DOHH2 (cell line): Measurements from ENCODE around the gene MTCL1.

Source experiments
- H3F3A ChIP-seq: fragments of 200-600 bp; sonication (generic), shearing (Covaris generic); 2 replicates; pipeline ENCODE4 v1.6.0; 2016; ENCODE audit warnings: antibody characterized with exemption, mild to moderate bottlenecking; ENCODE audit not compliant: control insufficient read depth, insufficient read depth
- H3K27ac ChIP-seq: fragments of 200-600 bp; sonication (generic); 2 replicates; pipeline ENCODE4 v1.5.1; 2014; ENCODE audit warnings: low read depth, mild to moderate bottlenecking, low read length, moderate library complexity
- H3K27me3 ChIP-seq: fragments of 200-600 bp; sonication (generic); 2 replicates; pipeline ENCODE4 v1.6.1; 2014; ENCODE audit warnings: mild to moderate bottlenecking, low read length, mixed read lengths; ENCODE audit not compliant: control insufficient read depth
- H3K36me3 ChIP-seq: fragments of 200-600 bp; sonication (generic); 2 replicates; pipeline ENCODE4 v1.6.1; 2014; ENCODE audit warnings: mild to moderate bottlenecking, low read length, moderate library complexity, mixed read lengths; ENCODE audit not compliant: control insufficient read depth
- H3K4me1 ChIP-seq: fragments of 200-600 bp; sonication (generic); 2 replicates; pipeline ENCODE4 v1.6.1; 2014; ENCODE audit warnings: mild to moderate bottlenecking, low read length, mixed read lengths; ENCODE audit not compliant: control insufficient read depth
- H3K4me2 ChIP-seq: fragments of 200-600 bp; sonication (generic); 2 replicates; pipeline ENCODE4 v1.6.0; 2014; ENCODE audit warnings: mild to moderate bottlenecking, low read length, moderate library complexity
- H3K4me3 ChIP-seq: fragments of 200-600 bp; sonication (generic); 2 replicates; pipeline ENCODE4 v1.5.1; 2014; ENCODE audit warnings: mild to moderate bottlenecking, low read length, mixed read lengths
- H3K79me2 ChIP-seq: fragments of 200-600 bp; sonication (generic); 2 replicates; pipeline ENCODE4 v1.6.1; 2014; ENCODE audit warnings: mild to moderate bottlenecking, low read length, mixed read lengths; ENCODE audit not compliant: control insufficient read depth
- H3K9me2 ChIP-seq: fragments of 200-600 bp; sonication (generic); replicated peaks from 2 replicates; pipeline ENCODE4 v1.6.1; 2014; ENCODE audit warnings: mild to moderate bottlenecking, low read length, mixed read lengths; ENCODE audit not compliant: control insufficient read depth
- H3K9me3 ChIP-seq: fragments of 200-600 bp; sonication (generic); 2 replicates; pipeline ENCODE4 v1.6.1; 2014; ENCODE audit warnings: antibody characterized with exemption, low read length, mixed read lengths; ENCODE audit not compliant: control insufficient read depth, insufficient read depth
- H4K20me1 ChIP-seq: fragments of 200-600 bp; sonication (generic); 2 replicates; pipeline ENCODE4 v1.6.0; 2014; ENCODE audit warnings: low read depth, mild to moderate bottlenecking, antibody characterized with exemption, low read length, moderate library complexity; ENCODE audit not compliant: control insufficient read depth, insufficient read depth
- EZH2phosphoT487 ChIP-seq: fragments of 200-600 bp; sonication (generic); IDR thresholded peaks from 2 replicates; pipeline ENCODE4 v1.6.1; 2017; ENCODE audit warnings: borderline replicate concordance, mild to moderate bottlenecking, antibody characterized with exemption, low read length, moderate library complexity, mixed read lengths
- TF ChIP-seq, protein P1 (sequence below): fragments of 200-600 bp; sonication (generic); IDR thresholded peaks from one replicate; pipeline ENCODE4 v1.5.1; 2014; ENCODE audit warnings: antibody characterized with exemption, mild to moderate bottlenecking, low read depth, low read length; ENCODE audit not compliant: poor library complexity, severe bottlenecking

MTCL1 gene

GRCh38 chr18:8811115-8811514 lies 105.8 kb downstream of the MTCL1 start:
- Histone ChIP-seq H4K20me1 (no peaks in the 10 kb centered on the region), H3K27me3 (no peaks in the 10 kb centered on the region)

GRCh38 chr18:8812631-8813030 lies 107.3 kb downstream of the MTCL1 start:
- TF ChIP-seq, protein P1, sequence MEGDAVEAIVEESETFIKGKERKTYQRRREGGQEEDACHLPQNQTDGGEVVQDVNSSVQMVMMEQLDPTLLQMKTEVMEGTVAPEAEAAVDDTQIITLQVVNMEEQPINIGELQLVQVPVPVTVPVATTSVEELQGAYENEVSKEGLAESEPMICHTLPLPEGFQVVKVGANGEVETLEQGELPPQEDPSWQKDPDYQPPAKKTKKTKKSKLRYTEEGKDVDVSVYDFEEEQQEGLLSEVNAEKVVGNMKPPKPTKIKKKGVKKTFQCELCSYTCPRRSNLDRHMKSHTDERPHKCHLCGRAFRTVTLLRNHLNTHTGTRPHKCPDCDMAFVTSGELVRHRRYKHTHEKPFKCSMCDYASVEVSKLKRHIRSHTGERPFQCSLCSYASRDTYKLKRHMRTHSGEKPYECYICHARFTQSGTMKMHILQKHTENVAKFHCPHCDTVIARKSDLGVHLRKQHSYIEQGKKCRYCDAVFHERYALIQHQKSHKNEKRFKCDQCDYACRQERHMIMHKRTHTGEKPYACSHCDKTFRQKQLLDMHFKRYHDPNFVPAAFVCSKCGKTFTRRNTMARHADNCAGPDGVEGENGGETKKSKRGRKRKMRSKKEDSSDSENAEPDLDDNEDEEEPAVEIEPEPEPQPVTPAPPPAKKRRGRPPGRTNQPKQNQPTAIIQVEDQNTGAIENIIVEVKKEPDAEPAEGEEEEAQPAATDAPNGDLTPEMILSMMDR: no peak
- no peak for TF ChIP-seq EZH2phosphoT487
- H4K20me1 ChIP-seq: no peaks in the 10 kb centered on the region
- H3K79me2 ChIP-seq: no peaks in the 10 kb centered on the region
- no peaks in the 10 kb centered on the region for H3K4me1 ChIP-seq
- H3K27ac ChIP-seq: no peak overlapping the region
- no peaks in the 10 kb centered on the region for H3K36me3 ChIP-seq
- no peaks in the 10 kb centered on the region for H3K9me2 ChIP-seq
- H3F3A ChIP-seq: no peaks in the 10 kb centered on the region
- H3K4me3 ChIP-seq: no peak overlapping the region
- H3K27me3 ChIP-seq: no peaks in the 10 kb centered on the region
- no peak overlapping the region for H3K4me2 ChIP-seq
- H3K9me3 ChIP-seq: no peaks in the 10 kb centered on the region

More at GRCh38 chr18:8811115-8811514, 105.8 kb downstream of the MTCL1 start:
- Histone ChIP-seq H3K4me1 (no peaks in the 10 kb centered on the region), H3K79me2 (no peaks in the 10 kb centered on the region), H3K9me3 (no peaks in the 10 kb centered on the region), H3K4me2 (no peak overlapping the region), H3F3A (no peaks in the 10 kb centered on the region), H3K9me2 (no peaks in the 10 kb centered on the region), H3K36me3 (no peaks in the 10 kb centered on the region), H3K4me3 (no peak overlapping the region), H3K27ac (no peak overlapping the region)
- TF ChIP-seq, protein P1: no peak
- TF ChIP-seq EZH2phosphoT487: no peak

DNA sequence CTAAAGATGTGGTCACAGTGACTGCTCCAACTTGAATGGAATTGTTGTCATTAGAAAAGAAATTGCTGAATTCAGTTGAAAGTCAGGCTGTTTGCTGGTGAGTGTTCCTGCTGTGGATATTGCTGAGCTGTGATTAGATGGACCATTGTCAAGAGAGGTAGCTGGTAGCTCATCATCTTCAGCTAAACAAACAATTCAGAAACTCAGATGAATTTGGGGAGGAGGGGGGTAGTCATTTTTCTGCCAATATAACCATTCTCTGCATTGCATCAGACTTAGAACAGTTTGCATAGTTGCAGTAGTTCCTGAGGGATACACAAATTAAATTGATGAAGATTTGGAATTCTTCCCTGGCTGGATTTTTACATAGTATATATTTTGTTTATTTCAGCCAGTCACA lies 108.3 kb downstream of the MTCL1 start:
- no peaks in the 10 kb centered on the region for H3K36me3 ChIP-seq
- H3K27me3 ChIP-seq: no peaks in the 10 kb centered on the region
- no peaks in the 10 kb centered on the region for H3K4me1 ChIP-seq
- H3K9me2 ChIP-seq: no peaks in the 10 kb centered on the region
- H3K4me2 ChIP-seq: no peak overlapping the region
- no peak overlapping the region for H3K27ac ChIP-seq
- TF ChIP-seq EZH2phosphoT487: no peak
- TF ChIP-seq, protein P1: no peak
- no peak overlapping the region for H3K4me3 ChIP-seq
- no peaks in the 10 kb centered on the region for H3K9me3 ChIP-seq
- H3F3A ChIP-seq: no peaks in the 10 kb centered on the region
- H3K79me2 ChIP-seq: no peaks in the 10 kb centered on the region
- H4K20me1 ChIP-seq: no peaks in the 10 kb centered on the region

GRCh38 chr18:8814206-8814605 lies 108.8 kb downstream of the MTCL1 start:
- no peak overlapping the region for H3K4me3 ChIP-seq
- no peaks in the 10 kb centered on the region for H3K79me2 ChIP-seq
- H3K4me2 ChIP-seq: no peak overlapping the region
- H3K36me3 ChIP-seq: no peaks in the 10 kb centered on the region
- no peaks in the 10 kb centered on the region for H3K9me3 ChIP-seq
- H3K27ac ChIP-seq: no peak overlapping the region
- TF ChIP-seq, protein P1: no peak
- TF ChIP-seq EZH2phosphoT487: no peak
- no peaks in the 10 kb centered on the region for H4K20me1 ChIP-seq
- H3F3A ChIP-seq: no peaks in the 10 kb centered on the region
- no peaks in the 10 kb centered on the region for H3K4me1 ChIP-seq
- no peaks in the 10 kb centered on the region for H3K9me2 ChIP-seq
- no peaks in the 10 kb centered on the region for H3K27me3 ChIP-seq
